Ishikawa (cell line): ENCODE data around the gene MACROD2.

ENCODE experiments used
- CEBPB ChIP-seq: IDR thresholded peaks from 2 replicates; pipeline ENCODE4 v1.6.1; 2012
- CREB1 ChIP-seq: IDR thresholded peaks from 2 replicates; pipeline ENCODE4 v1.6.1; 2012; ENCODE audit warnings: low read depth
- EP300 ChIP-seq: IDR thresholded peaks from 2 replicates; pipeline ENCODE4 v1.6.1; 2012; ENCODE audit warnings: borderline replicate concordance
- NFIC ChIP-seq: IDR thresholded peaks from 2 replicates; pipeline ENCODE4 v1.6.1; 2012
- RAD21 ChIP-seq: IDR thresholded peaks from 2 replicates; pipeline ENCODE4 v1.6.1; 2012; ENCODE audit warnings: low read depth
- TAF1 ChIP-seq: IDR thresholded peaks from 2 replicates; pipeline ENCODE4 v1.6.1; 2012; ENCODE audit warnings: low read depth, mild to moderate bottlenecking

DNA sequence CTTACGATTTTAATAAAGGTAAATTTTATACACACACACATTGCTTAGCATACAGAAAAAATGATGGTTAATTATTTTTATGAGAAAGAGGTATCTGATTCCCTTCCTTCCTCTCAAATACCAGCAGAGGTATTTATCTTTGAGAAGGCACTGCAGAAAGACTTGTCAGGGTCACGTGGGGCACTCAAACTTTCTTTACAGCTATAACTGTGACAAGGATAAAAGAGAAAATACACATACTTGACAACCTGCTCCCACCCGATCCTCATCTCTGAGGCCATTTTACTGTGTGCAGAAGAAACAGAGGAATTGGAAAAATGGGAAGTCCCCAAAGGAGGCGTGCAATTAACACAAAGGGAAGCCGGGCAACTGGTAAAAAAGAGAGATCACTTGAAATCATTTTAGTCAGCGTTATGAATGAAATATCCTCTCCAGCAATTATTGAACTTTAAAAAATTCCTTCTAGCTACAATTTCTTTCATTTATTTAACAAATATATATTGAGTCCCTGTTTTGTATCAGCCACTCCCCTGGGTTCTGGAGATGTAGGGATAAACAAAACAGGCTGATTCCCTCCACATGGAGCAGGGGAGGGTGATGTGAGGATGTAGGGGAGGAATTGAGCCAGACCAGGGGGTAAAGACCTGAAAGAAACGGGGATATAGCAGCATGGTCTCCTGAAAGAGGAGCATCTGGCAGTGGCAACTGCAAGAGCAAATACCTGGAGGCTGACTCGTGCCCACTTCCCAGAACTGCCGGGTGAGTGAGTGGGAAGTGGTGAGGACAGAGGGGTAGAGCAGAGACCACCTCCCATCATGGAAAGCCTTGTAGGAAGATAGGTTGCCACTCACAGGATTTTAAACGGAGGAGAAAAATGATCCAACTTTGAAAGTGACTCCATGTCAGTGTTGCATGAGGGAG lies 2067.6 kb downstream of the MACROD2 start:
- TF ChIP-seq RAD21 (no peak), EP300 (no peak), CEBPB (no peak), TAF1 (no peak), CREB1 (no peak), NFIC (no peak)
